ENCODE data around the gene FBXL17.
A peak's percentile ranks its signal among the peaks of the same experiment; 100 is the strongest.

Gene FBXL17

DNA sequence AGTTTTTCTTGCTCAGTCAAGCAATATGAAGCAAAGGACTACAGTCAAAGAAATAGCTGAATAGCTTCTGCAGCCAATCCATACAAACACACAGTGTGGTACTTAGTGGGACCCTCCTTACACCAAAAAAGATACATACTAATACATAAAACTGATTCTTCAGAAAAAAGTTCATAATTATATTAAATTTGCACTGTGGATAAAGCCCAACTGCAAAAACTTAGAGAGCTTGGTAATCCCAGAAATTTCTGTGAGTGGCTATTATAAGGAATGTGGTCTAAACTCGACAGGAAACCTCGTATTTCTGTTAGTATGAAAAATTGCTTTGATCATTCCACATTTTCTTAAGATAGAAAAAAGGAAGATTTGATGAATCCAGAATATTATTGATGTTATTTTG, 245.4 kb downstream of the FBXL17 start:
- H3K9me3 ChIP-seq (ENCODE audit: control insufficient read depth, insufficient read depth, low read depth, low read length): no peaks in the 10 kb centered on the region
- ChIA-PET POLR2A (no interaction called here), CTCF (no interaction called here)

DNA sequence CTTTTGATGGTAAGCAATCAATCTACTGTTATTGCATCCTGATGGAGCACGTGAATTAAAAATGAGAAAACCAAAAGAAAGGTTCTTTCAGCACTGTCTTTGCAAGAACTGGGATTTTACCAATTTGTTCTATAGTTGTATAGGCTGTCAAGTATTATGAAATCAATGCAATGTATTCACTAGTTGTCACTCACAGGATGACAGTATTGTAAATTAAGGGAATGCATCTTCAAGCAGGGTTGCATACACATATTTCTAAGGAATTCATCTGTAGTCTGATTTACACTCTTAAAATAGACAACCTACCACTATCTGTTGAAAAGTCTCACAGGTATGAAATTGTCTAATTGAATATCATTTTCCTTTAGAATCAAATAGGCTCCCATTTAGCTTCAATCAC, 252.8 kb downstream of the FBXL17 start:
- POLR2A ChIA-PET: no interaction called here
- no peaks in the 10 kb centered on the region for H3K36me3 ChIP-seq (ENCODE audit: control insufficient read depth in 2 of 2, insufficient read depth in 1 of 2, low read length in 2 of 2)
- CTCF ChIA-PET: interaction anchor here (0.6 kb wide), 1 partner anchor 16 kb away, joined by 3 read pairs; no protein-coding TSS in a partner anchor
- TF ChIP-seq YY1 (tag by site-specific recombination; IDR thresholded peaks at IDR 0.05) (no peak), ZBTB21 (tag by site-specific recombination; IDR thresholded peaks at IDR 0.05) (no peak), ZNF184 (tag by site-specific recombination; IDR thresholded peaks at IDR 0.05) (no peak), ZNF521 (tag by site-specific recombination; IDR thresholded peaks at IDR 0.05) (no peak), HOXC10 (CRISPR knock-in tag; IDR thresholded peaks at IDR 0.05) (no peak)
- H3K27ac ChIP-seq (ENCODE audit: extremely low read depth, low read depth, low read length): no peak overlapping the region
- 0 out of 2 replicates have a peak, but pooled peaks cover 4% of the 10 kb centered on the region for H3K4me1 ChIP-seq (ENCODE audit: control insufficient read depth, insufficient read depth, low read length)
- H3K4me3 ChIP-seq (ENCODE audit: low read depth, low read length): no peak overlapping the region
- no peaks in the 10 kb centered on the region for H3K9me3 ChIP-seq (ENCODE audit: control insufficient read depth, insufficient read depth, low read depth, low read length)

More for the DNA sequence above, 245.4 kb downstream of the FBXL17 start:
- no peak overlapping the region for H3K4me3 ChIP-seq (ENCODE audit: low read depth, low read length)
- no peak overlapping the region for H3K27ac ChIP-seq (ENCODE audit: extremely low read depth, low read depth, low read length)
- no peaks in the 10 kb centered on the region for H3K36me3 ChIP-seq (ENCODE audit: control insufficient read depth in 2 of 2, insufficient read depth in 1 of 2, low read length in 2 of 2)
- H3K4me1 ChIP-seq (ENCODE audit: control insufficient read depth, insufficient read depth, low read length): no peaks in the 10 kb centered on the region
- no peak for TF ChIP-seq ZNF292 (tag by site-specific recombination; IDR thresholded peaks at IDR 0.05; ENCODE audit: borderline replicate concordance, low read depth)
- TF ChIP-seq EGR2 (tag by site-specific recombination; IDR thresholded peaks at IDR 0.05; ENCODE audit: low read depth): no peak
- TF ChIP-seq, protein P1, sequence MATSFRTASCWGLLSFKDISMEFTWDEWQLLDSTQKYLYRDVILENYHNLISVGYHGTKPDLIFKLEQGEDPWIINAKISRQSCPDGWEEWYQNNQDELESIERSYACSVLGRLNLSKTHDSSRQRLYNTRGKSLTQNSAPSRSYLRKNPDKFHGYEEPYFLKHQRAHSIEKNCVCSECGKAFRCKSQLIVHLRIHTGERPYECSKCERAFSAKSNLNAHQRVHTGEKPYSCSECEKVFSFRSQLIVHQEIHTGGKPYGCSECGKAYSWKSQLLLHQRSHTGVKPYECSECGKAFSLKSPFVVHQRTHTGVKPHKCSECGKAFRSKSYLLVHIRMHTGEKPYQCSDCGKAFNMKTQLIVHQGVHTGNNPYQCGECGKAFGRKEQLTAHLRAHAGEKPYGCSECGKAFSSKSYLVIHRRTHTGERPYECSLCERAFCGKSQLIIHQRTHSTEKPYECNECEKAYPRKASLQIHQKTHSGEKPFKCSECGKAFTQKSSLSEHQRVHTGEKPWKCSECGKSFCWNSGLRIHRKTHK (tag by site-specific recombination; IDR thresholded peaks at IDR 0.05): no peak
- no peak for TF ChIP-seq ZNF350 (tag by site-specific recombination; IDR thresholded peaks at IDR 0.05)

DNA sequence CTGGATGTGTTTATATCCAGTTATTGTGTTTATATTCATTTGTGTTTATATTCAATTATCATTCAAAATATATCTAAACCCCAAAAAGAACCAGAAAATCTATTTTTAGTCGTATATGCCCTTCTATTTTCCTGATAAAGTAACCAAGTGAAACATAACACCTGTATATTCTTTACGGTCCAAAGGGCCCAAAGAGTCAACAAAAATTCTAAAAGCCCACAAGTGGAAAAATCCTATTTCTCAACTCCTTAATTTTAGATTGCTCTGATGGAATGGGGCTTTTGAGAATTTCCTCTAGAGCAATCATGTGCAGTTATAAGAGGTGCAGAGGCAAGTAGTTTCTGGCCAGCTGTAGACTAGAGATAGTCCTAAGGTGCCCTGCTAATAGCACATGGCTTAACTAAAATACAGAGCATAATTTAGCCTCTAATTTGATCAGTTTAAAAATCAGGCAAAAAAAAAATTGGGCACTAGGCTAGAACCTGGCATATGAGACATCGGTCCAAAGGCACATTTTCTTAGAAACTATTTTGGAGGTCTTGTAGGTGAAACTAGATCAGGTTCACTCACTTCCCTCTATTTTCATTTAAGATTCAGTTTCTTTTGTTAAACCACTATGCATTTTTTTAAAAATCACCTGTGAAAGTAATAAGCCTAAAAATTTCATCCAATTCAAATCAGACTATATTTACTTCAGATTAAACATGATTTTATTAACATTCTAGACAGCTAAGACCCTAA, 256.0 kb downstream of the FBXL17 start:
- ChIA-PET POLR2A (no interaction called here), CTCF (interaction anchor here (1.2 kb wide), 1 partner anchor 134 kb away, joined by 4 read pairs; no protein-coding TSS in a partner anchor)
- TF ChIP-seq ZNF350 (tag by site-specific recombination; IDR thresholded peaks at IDR 0.05): no peak
- TF ChIP-seq, protein P2, sequence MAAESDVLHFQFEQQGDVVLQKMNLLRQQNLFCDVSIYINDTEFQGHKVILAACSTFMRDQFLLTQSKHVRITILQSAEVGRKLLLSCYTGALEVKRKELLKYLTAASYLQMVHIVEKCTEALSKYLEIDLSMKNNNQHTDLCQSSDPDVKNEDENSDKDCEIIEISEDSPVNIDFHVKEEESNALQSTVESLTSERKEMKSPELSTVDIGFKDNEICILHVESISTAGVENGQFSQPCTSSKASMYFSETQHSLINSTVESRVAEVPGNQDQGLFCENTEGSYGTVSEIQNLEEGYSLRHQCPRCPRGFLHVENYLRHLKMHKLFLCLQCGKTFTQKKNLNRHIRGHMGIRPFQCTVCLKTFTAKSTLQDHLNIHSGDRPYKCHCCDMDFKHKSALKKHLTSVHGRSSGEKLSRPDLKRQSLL (tag by site-specific recombination; IDR thresholded peaks at IDR 0.05): no peak
- TF ChIP-seq PRDM1 (tag by site-specific recombination; IDR thresholded peaks at IDR 0.05): no peak
- no peak for TF ChIP-seq KLF9 (tag by site-specific recombination; IDR thresholded peaks at IDR 0.05; ENCODE audit: low read depth)
- TF ChIP-seq, protein P3, sequence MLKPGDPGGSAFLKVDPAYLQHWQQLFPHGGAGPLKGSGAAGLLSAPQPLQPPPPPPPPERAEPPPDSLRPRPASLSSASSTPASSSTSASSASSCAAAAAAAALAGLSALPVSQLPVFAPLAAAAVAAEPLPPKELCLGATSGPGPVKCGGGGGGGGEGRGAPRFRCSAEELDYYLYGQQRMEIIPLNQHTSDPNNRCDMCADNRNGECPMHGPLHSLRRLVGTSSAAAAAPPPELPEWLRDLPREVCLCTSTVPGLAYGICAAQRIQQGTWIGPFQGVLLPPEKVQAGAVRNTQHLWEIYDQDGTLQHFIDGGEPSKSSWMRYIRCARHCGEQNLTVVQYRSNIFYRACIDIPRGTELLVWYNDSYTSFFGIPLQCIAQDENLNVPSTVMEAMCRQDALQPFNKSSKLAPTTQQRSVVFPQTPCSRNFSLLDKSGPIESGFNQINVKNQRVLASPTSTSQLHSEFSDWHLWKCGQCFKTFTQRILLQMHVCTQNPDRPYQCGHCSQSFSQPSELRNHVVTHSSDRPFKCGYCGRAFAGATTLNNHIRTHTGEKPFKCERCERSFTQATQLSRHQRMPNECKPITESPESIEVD (tag by site-specific recombination; IDR thresholded peaks at IDR 0.05): peak; percentile 33; the same call in 1 of the 2 replicates
- TF ChIP-seq KLF16 (tag by site-specific recombination; IDR thresholded peaks at IDR 0.05): no peak
- TF ChIP-seq, protein P4, sequence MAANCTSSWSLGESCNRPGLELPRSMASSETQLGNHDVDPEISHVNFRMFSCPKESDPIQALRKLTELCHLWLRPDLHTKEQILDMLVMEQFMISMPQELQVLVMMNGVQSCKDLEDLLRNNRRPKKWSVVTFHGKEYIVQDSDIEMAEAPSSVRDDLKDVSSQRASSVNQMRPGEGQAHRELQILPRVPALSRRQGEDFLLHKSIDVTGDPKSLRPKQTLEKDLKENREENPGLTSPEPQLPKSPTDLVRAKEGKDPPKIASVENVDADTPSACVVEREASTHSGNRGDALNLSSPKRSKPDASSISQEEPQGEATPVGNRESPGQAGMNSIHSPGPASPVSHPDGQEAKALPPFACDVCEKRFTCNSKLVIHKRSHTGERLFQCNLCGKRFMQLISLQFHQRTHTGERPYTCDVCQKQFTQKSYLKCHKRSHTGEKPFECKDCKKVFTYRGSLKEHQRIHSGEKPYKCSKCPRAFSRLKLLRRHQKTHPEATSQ (tag by site-specific recombination; IDR thresholded peaks at IDR 0.05): no peak
- no peaks in the 10 kb centered on the region for H3K9me3 ChIP-seq (ENCODE audit: control insufficient read depth, insufficient read depth, low read depth, low read length)
- H3K27ac ChIP-seq (ENCODE audit: extremely low read depth, low read depth, low read length): no peak overlapping the region
- H3K4me1 ChIP-seq (ENCODE audit: control insufficient read depth, insufficient read depth, low read length): 0 out of 2 replicates have a peak, but pooled peaks cover 4% of the 10 kb centered on the region
- H3K36me3 ChIP-seq (ENCODE audit: control insufficient read depth in 2 of 2, insufficient read depth in 1 of 2, low read length in 2 of 2): no peaks in the 10 kb centered on the region
- no peak overlapping the region for H3K4me3 ChIP-seq (ENCODE audit: low read depth, low read length)
